GM13977 (cell line): Measurements from ENCODE around the gene YEATS2.
"Not testable (repeated sequence)": the region's sequence is repeated elsewhere in the genome, so short reads cannot be mapped to it uniquely, and the experiment has no call there.

Experiments
- DNase-seq: peaks from one replicate; pipeline ENCODE4 v3.0.0; 2012; ENCODE audit warnings: low spot score
- in situ Hi-C: fragments of 300-500 bp; cut with MboI; formaldehyde crosslinking; loops from one replicate; pipeline ENCODE4 v1.12.0; 2022; ENCODE audit warnings: low sequenced_read_pairs, low pct_unique_long_range_greater_than_20kb, mixed read lengths, inconsistent platforms; ENCODE audit not compliant: unreplicated experiment
- TF ChIP-seq, protein P1 (sequence below): IDR thresholded peaks from 2 replicates; pipeline ENCODE4 v1.5.1; 2012; ENCODE audit warnings: mild to moderate bottlenecking, control low read depth; ENCODE audit not compliant: insufficient read depth; ENCODE audit errors: extremely low read depth, missing control alignments

The YEATS2 gene

GRCh38 chr3:183697123-183697609 is 431 bp upstream of the YEATS2 start:
- in situ Hi-C loops = no loop called here
- TF ChIP-seq, protein P1, sequence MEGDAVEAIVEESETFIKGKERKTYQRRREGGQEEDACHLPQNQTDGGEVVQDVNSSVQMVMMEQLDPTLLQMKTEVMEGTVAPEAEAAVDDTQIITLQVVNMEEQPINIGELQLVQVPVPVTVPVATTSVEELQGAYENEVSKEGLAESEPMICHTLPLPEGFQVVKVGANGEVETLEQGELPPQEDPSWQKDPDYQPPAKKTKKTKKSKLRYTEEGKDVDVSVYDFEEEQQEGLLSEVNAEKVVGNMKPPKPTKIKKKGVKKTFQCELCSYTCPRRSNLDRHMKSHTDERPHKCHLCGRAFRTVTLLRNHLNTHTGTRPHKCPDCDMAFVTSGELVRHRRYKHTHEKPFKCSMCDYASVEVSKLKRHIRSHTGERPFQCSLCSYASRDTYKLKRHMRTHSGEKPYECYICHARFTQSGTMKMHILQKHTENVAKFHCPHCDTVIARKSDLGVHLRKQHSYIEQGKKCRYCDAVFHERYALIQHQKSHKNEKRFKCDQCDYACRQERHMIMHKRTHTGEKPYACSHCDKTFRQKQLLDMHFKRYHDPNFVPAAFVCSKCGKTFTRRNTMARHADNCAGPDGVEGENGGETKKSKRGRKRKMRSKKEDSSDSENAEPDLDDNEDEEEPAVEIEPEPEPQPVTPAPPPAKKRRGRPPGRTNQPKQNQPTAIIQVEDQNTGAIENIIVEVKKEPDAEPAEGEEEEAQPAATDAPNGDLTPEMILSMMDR = no peak
- peak; percentile 37 for DNase-seq

- in situ Hi-C loops = no loop called here
- peak; percentile 65 for DNase-seq
- TF ChIP-seq, protein P1 = no peak
These were observed 738 bp downstream of the YEATS2 start for GRCh38 chr3:183698318-183698751.

- TF ChIP-seq, protein P1 = no peak
- no peak for DNase-seq
- in situ Hi-C loops = no loop called here
These were observed 1.2 kb downstream of the YEATS2 start for GRCh38 chr3:183698756-183699155.

GRCh38 chr3:183699238-183699947 is 1.8 kb downstream of the YEATS2 start:
- TF ChIP-seq, protein P1 = no peak
- DNase-seq = peak; percentile 32
- in situ Hi-C loops = no loop called here

DNA sequence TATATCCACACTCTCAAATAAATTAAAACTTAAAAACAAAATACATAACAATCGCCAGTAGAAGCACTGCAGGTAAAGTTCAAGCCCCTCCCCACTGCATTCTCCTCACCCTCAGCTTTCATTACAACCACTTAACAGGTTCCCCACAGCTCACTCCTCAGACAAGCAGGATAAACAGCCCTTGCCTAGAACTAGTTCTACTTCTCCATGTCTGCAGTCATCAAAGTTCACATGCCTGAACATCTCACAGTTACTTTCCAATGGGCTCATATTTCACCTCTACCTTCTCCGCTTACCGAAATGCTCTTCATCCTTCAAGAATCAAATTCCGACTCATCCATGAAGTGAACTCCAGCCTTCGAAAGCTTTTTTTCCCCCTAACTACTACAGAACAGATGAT is 4.1 kb downstream of the YEATS2 start:
- DNase-seq = no peak
- in situ Hi-C loops = no loop called here

GRCh38 chr3:183703892-183704291 is 6.3 kb downstream of the YEATS2 start:
- in situ Hi-C loops, DNase-seq: not testable (repeated sequence)

More for the DNA sequence above, 4.1 kb downstream of the YEATS2 start:
- TF ChIP-seq, protein P1 = no peak

DNA sequence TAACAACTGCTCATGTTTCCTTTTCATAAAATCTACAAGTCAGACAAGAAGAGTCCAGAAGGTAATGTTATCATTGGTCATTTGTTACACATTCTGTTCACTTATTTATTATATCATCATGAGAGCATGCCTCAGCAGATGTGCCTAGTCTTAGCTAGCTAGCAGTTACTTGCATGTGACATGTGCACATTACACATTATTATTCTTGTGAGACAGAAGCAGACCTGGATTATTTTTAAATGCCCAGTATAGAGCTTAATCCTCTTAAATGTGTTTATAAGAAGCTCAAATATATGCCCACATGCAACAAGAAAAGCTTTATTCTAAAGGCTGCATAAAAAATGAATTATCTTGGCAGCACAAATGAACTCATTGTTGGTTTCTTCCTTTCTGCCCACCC is 12.6 kb downstream of the YEATS2 start:
- in situ Hi-C loops = no loop called here
- DNase-seq = no peak
- TF ChIP-seq, protein P1 = no peak
